ENCODE results near the gene CNN1. TPM values are rescaled to one million over a fixed set of nuclear protein-coding genes. Genes with fewer than 3 reads are reported as not detected.
A peak's percentile ranks its signal among the peaks of the same experiment; 100 is the strongest.

Gene CNN1
- total RNA-seq, 1 experiment from 2014 or later: 15.7 TPM

GRCh38 chr19:11596156-11596555 is 57.5 kb downstream of the CNN1 start:
- Mint-ChIP-seq H3K27ac (peak overlapping the region in 1 of 3 experiments; percentile 23; a peak in 2 of 7 replicates), H3K27me3 (ENCODE audit: low read depth) (no peaks in the 10 kb centered on the region), H3K36me3 (ENCODE audit: insufficient read depth in 1 of 3, low read depth in 3 of 3) (peaks cover 15 to 25% (median 19%) of the 10 kb centered on the region in 3 experiments; a peak in 6 of 7 replicates), H3K4me3 (no peak overlapping the region), H3K9me3 (no peaks in the 10 kb centered on the region; a peak in 1 of 5 replicates), H3K4me1 (peaks cover 9 to 19% of the 10 kb centered on the region in 2 experiments)
- H3K23me2 ChIP-seq (ENCODE audit: insufficient read length, low read depth, low read length, poor library complexity, severe bottlenecking): peaks cover 2% of the 10 kb centered on the region
- no peak overlapping the region for H3K56ac ChIP-seq (ENCODE audit: insufficient read length, low read depth, low read length)
- H3K9ac ChIP-seq (ENCODE audit: extremely low read depth, insufficient read length, low read length): no peak overlapping the region
- no peaks in the 10 kb centered on the region for H3K9me3 ChIP-seq (ENCODE audit: control insufficient read depth, low read depth, low read length)
- H2BK120ac ChIP-seq (ENCODE audit: low read depth, low read length, poor library complexity, severe bottlenecking): no peak overlapping the region
- no peaks in the 10 kb centered on the region for H4K20me1 ChIP-seq (ENCODE audit: control insufficient read depth, insufficient read depth, insufficient read length)
- H3K79me2 ChIP-seq (ENCODE audit: insufficient read depth, low read length): peaks cover 13% of the 10 kb centered on the region; the same call in 1 of the 2 replicates
- H3K14ac ChIP-seq (ENCODE audit: insufficient read depth, low read length): no peak overlapping the region
- H2BK12ac ChIP-seq (ENCODE audit: insufficient read length, low read depth, low read length): no peak overlapping the region
- no peak for TF ChIP-seq CTCF (conservative IDR thresholded peaks at IDR 0.05)
- H3K27ac ChIP-seq (ENCODE audit: insufficient read length, low read depth, low read length): no peak overlapping the region
- no peak overlapping the region for H2BK20ac ChIP-seq (ENCODE audit: low read depth, low read length, poor library complexity, severe bottlenecking)
- no peak overlapping the region for H3T11ph ChIP-seq (ENCODE audit: low read length)
- H2BK5ac ChIP-seq (ENCODE audit: insufficient read length, low read length): no peak overlapping the region
- H3K27me3 ChIP-seq (ENCODE audit: insufficient read depth, low read length): no peaks in the 10 kb centered on the region
- H3K18ac ChIP-seq (ENCODE audit: insufficient read length, low read depth, low read length): peak overlapping the region; percentile 71
- no CpG with 5 or more reads among the region's 10 CpGs for WGBS (ENCODE audit: extremely low coverage, insufficient read length, low lambda C conversion rate)
- no peaks in the 10 kb centered on the region for H3K4me1 ChIP-seq (ENCODE audit: insufficient read depth, low read length)
- H3K79me1 ChIP-seq (ENCODE audit: insufficient read depth, low read depth, low read length, poor library complexity, severe bottlenecking): peaks cover 6% of the 10 kb centered on the region
- H2AFZ ChIP-seq (ENCODE audit: low read length): no peak overlapping the region
- no peak overlapping the region for H4K91ac ChIP-seq (ENCODE audit: insufficient read length, low read depth, low read length)
- no peak overlapping the region for H3K23ac ChIP-seq (ENCODE audit: insufficient read length, low read depth, low read length)
- H3K4me2 ChIP-seq (ENCODE audit: insufficient read depth, insufficient read length, low read length): no peak overlapping the region
- no peak overlapping the region for H4K8ac ChIP-seq (replicated peaks; ENCODE audit: insufficient read length, low read depth, low read length)
- no peak overlapping the region for H2BK15ac ChIP-seq (ENCODE audit: low read depth, low read length)
- no peak overlapping the region for H4K5ac ChIP-seq (ENCODE audit: insufficient read length, low read depth, low read length)
- no peak overlapping the region for H3K4ac ChIP-seq (ENCODE audit: low read depth, low read length)
- DNase-seq: no peak
- H2AK5ac ChIP-seq (ENCODE audit: insufficient read length, low read length): no peak overlapping the region
